WI38 (cell line): ENCODE data around the gene TELO2.

Experiments
- H3K4me3 ChIP-seq: 2 replicates; pipeline ENCODE4 v1.5.1; 2011; ENCODE audit warnings: low read depth, mild to moderate bottlenecking, control low read depth, low read length
- CTCF ChIP-seq: IDR thresholded peaks from 2 replicates; pipeline ENCODE4 v1.5.1; 2012; ENCODE audit warnings: low read depth, mild to moderate bottlenecking, control low read depth, low read length

Gene TELO2

GRCh38 chr16:1458977-1459341 is 34.2 kb upstream of the TELO2 start:
- no peak overlapping the region for H3K4me3 ChIP-seq
- no peak for TF ChIP-seq CTCF

GRCh38 chr16:1459967-1460366 is 33.2 kb upstream of the TELO2 start:
- no peak for TF ChIP-seq CTCF
- no peak overlapping the region for H3K4me3 ChIP-seq

- no peak overlapping the region for H3K4me3 ChIP-seq
- no peak for TF ChIP-seq CTCF
Observed at GRCh38 chr16:1460602-1461138, 32.5 kb upstream of the TELO2 start.

- no peak for TF ChIP-seq CTCF
- H3K4me3 ChIP-seq: no peak overlapping the region
Observed at GRCh38 chr16:1461146-1461545, 32.0 kb upstream of the TELO2 start.

- H3K4me3 ChIP-seq: no peak overlapping the region
- no peak for TF ChIP-seq CTCF
Observed at GRCh38 chr16:1464196-1464893, 28.8 kb upstream of the TELO2 start.

- H3K4me3 ChIP-seq: no peak overlapping the region
- TF ChIP-seq CTCF: no peak
Observed at GRCh38 chr16:1464894-1465566, 28.1 kb upstream of the TELO2 start.

- no peak overlapping the region for H3K4me3 ChIP-seq
- TF ChIP-seq CTCF: no peak
Observed at GRCh38 chr16:1465567-1465915, 27.6 kb upstream of the TELO2 start.
